Glutamatergic neuron (in vitro differentiated cells): Measurements from ENCODE around the gene ROBO1. TPM values are rescaled to one million over a fixed set of nuclear protein-coding genes. Genes with fewer than 3 reads are reported as not detected.

Source experiments
- DNase-seq: peaks from one replicate; pipeline ENCODE4 v3.0.0; 2022
- H3K27ac Mint-ChIP-seq: one replicate; pipeline ENCODE4 v1.8.0; 2020; ENCODE audit warnings: mild to moderate bottlenecking, mixed read lengths, inconsistent platforms; ENCODE audit not compliant: unreplicated experiment
- H3K27me3 Mint-ChIP-seq: one replicate; pipeline ENCODE4 v1.8.0; 2020; ENCODE audit warnings: mild to moderate bottlenecking, moderate library complexity, mixed read lengths, inconsistent platforms; ENCODE audit not compliant: unreplicated experiment
- H3K36me3 Mint-ChIP-seq: one replicate; pipeline ENCODE4 v1.8.0; 2020; ENCODE audit warnings: mild to moderate bottlenecking, mixed read lengths, inconsistent platforms; ENCODE audit not compliant: unreplicated experiment
- H3K4me1 Mint-ChIP-seq: one replicate; pipeline ENCODE4 v1.8.0; 2020; ENCODE audit warnings: mild to moderate bottlenecking, low read depth, mixed read lengths, inconsistent platforms; ENCODE audit not compliant: unreplicated experiment
- H3K4me3 Mint-ChIP-seq: one replicate; pipeline ENCODE4 v1.8.0; 2020; ENCODE audit warnings: mild to moderate bottlenecking, mixed read lengths, inconsistent platforms; ENCODE audit not compliant: unreplicated experiment
- H3K9me3 Mint-ChIP-seq: one replicate; pipeline ENCODE4 v1.8.0; 2020; ENCODE audit warnings: mild to moderate bottlenecking, moderate library complexity, mixed read lengths, inconsistent platforms; ENCODE audit not compliant: unreplicated experiment
- CTCF ChIP-seq: fragments of 200-600 bp; sonication (generic); IDR thresholded peaks from one replicate; pipeline ENCODE4 v1.5.0; 2021; ENCODE audit not compliant: partially characterized antibody, unreplicated experiment
- total RNA-seq: library from RNA; stranded (reverse); fragmentation: NEBNext Ultra II Directional; extraction: Animal tissue kit (Norgen Biotek cat#: 25700); gene quantifications from one replicate; pipeline ENCODE4 v1.2.1, GENCODE V29; 2021; ENCODE audit not compliant: unreplicated experiment

ROBO1 gene
- total RNA-seq, 1 donor from 2014 or later = 505 TPM

DNA sequence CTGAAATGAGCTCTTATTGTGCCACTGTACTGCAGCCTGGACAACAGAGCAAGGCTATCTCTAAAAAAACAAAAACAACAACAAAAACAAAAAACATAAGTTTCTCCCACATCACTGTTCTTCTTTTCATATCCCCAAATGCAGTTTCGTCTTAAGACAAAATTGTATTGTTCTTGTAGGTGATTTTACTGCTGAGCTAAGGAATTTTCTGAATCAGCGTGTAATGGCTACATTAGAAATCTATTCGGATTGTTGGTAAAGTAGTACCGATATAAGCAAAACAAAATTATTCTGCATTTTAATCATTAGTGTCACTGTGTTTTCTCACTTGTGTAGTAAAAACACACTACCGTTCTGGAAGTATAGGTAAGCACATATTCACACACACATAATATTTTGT, 512.5 kb downstream of the ROBO1 start:
- no peaks in the 10 kb centered on the region for H3K36me3 Mint-ChIP-seq
- no peak overlapping the region for H3K4me3 Mint-ChIP-seq
- no peak overlapping the region for H3K27ac Mint-ChIP-seq
- no peak for TF ChIP-seq CTCF
- DNase-seq = no peak
- H3K9me3 Mint-ChIP-seq = no peaks in the 10 kb centered on the region
- H3K27me3 Mint-ChIP-seq = peaks cover 2% of the 10 kb centered on the region
- peaks cover 8% of the 10 kb centered on the region for H3K4me1 Mint-ChIP-seq

GRCh38 chr3:79253704-79254103, 514.1 kb downstream of the ROBO1 start:
- Mint-ChIP-seq H3K4me3 (no peak overlapping the region), H3K27me3 (peaks cover 2% of the 10 kb centered on the region), H3K4me1 (peaks cover 8% of the 10 kb centered on the region), H3K9me3 (no peaks in the 10 kb centered on the region), H3K36me3 (no peaks in the 10 kb centered on the region), H3K27ac (no peak overlapping the region)
- DNase-seq = no peak
- no peak for TF ChIP-seq CTCF

DNA sequence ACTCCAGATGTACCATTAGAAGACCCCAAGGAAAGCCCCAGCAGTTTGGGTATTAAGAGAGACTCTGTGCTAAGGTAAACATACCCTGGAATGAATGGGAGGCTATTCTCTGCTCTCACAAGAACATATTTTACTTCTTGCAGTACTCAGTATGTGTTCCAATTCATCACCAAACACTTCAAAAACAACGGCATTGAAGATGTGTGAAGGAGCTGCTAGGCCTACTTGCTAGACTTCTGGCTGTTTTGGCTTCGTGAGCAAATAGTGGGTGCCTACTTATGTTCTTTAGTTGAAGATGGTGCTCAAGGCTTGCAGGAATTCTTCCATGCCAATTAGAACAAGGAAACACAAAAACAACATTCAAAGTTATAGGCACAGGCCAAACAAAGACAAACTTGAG, 514.5 kb downstream of the ROBO1 start:
- Mint-ChIP-seq H3K9me3 (no peaks in the 10 kb centered on the region), H3K4me3 (no peak overlapping the region), H3K4me1 (peaks cover 11% of the 10 kb centered on the region), H3K27ac (no peak overlapping the region), H3K36me3 (no peaks in the 10 kb centered on the region), H3K27me3 (peaks cover 2% of the 10 kb centered on the region)
- no peak for DNase-seq
- TF ChIP-seq CTCF = no peak

DNA sequence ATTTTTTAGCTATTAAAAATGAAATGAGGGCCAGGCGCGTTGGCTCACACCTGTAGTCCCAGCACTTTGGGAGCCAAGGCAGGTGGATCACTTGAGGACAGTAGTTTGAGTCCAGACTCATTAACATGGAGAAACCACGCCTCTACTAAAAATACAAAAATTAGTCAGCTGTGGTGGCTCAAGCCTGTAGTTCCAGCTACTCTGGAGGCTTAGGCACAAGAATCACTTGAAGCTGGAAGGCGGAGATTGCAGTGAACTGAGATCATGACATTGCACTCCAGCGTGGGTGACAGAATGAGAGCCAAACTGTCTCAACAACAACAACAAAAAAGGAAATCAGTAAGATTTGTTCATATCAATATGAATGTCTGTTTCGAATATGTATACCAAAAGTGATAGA, 517.1 kb downstream of the ROBO1 start:
- Mint-ChIP-seq H3K36me3 (no peaks in the 10 kb centered on the region), H3K4me3 (no peak overlapping the region), H3K27me3 (peaks cover 2% of the 10 kb centered on the region), H3K4me1 (peaks cover 17% of the 10 kb centered on the region), H3K27ac (no peak overlapping the region), H3K9me3 (no peaks in the 10 kb centered on the region)
- no peak for TF ChIP-seq CTCF
- no peak for DNase-seq

GRCh38 chr3:79249701-79250100, 518.1 kb downstream of the ROBO1 start:
- no peak overlapping the region for H3K4me3 Mint-ChIP-seq
- peaks cover 16% of the 10 kb centered on the region for H3K4me1 Mint-ChIP-seq
- H3K36me3 Mint-ChIP-seq = no peaks in the 10 kb centered on the region
- no peaks in the 10 kb centered on the region for H3K9me3 Mint-ChIP-seq
- H3K27me3 Mint-ChIP-seq = peaks cover 2% of the 10 kb centered on the region
- no peak for TF ChIP-seq CTCF
- no peak for DNase-seq
- H3K27ac Mint-ChIP-seq = no peak overlapping the region
